GM12878 (cell line): ENCODE data around the gene PIK3R5. TPM values are rescaled to one million over a fixed set of nuclear protein-coding genes. Genes with fewer than 3 reads are reported as not detected.

Source experiments
- polyA plus RNA-seq, 11 experiments: library from polyadenylated mRNA; depleted of rRNA in 4 of 11; unstranded in 6 of 11; stranded (reverse) in 5 of 11; fragments of >200 nt; fragmentation: Nextera tagmentation in 4 of 11; fragmentation: Illumina TruSeq in 1 of 11; extraction: Ambion mirVana in 4 of 11; extraction: Trizol in 1 of 11; gene quantifications; 1 replicate in 1 of 11; 2 replicates in 10 of 11; pipeline versions ENCODE4 v1.2.1 to v1.2.3, GENCODE V29; 2011 to 2016; ENCODE audit warnings: inconsistent platforms in 2 of 11, missing spikeins in 2 of 11, low read depth in 1 of 11
- total RNA-seq, 4 experiments: library from RNA; depleted of rRNA in 3 of 4; stranded (reverse); fragments of >200 nt in 3 of 4; fragmentation: Illumina TruSeq in 1 of 4; extraction: Trizol in 1 of 4; gene quantifications; 2 replicates each; pipeline versions ENCODE4 v1.2.1 to v1.2.3, GENCODE V29; 2013 to 2021
- TF ChIP-seq, protein P1 (sequence below): fragments of 450-650 bp; IDR thresholded peaks from 2 replicates; pipeline ENCODE4 v1.6.1; 2016; ENCODE audit warnings: mild to moderate bottlenecking, moderate library complexity, borderline replicate concordance
- TF ChIP-seq, protein P2 (sequence below): fragments of 450-650 bp; IDR thresholded peaks from 2 replicates; pipeline ENCODE4 v1.6.1; 2017; ENCODE audit warnings: borderline replicate concordance
- TF ChIP-seq, protein P3 (sequence below): fragments of 150-350 bp; IDR thresholded peaks from 2 replicates; pipeline ENCODE4 v1.6.1; 2014; ENCODE audit warnings: mild to moderate bottlenecking, low read depth, low read length

The PIK3R5 gene
- total and polyA plus RNA-seq, 10 of the 15 experiments (the other 5 are each of a cell fraction or from before 2014, with no cell fraction given) = 9.5 to 50.8 (median 35.5) TPM

DNA sequence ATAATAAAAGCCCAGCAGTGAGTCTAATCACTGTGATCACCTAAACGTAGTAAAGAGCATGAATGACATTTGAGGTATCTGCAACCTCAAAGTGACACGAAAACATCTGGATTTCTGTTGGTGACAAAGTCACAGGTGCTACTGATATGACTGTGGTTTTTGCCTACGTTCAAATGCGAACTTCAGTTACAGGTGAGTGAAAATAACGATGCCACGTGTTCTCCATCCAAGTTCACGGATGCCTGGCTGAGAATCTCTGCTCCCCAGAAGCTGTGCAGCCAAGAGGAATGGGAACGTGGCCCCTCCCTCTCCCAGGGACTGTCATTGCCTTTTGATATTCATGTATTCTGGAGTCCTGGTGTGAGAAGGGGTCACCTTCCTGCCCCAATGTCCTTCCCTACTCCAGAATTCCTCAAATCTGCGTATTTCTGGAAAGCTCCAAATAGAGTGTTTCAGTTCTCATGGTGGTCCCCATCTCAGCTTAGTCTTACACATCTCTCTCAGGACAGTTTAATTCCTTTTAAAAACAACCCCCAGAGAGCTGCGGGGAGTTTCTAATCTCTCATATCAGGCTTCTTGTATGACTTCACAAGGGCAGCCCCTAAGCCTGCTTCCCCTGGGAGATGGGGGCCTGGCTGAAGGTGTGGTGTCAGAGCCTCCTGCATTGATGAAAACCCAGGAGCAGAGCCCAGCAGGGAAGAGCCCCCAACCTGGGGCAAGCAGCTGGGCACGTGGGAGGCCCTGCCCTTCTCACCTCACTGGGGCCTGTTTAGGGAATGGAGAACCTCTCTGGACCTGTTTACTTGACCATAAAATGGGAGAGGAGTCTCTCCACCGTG, 25.8 kb downstream of the PIK3R5 start (continued):
- TF ChIP-seq, protein P1, sequence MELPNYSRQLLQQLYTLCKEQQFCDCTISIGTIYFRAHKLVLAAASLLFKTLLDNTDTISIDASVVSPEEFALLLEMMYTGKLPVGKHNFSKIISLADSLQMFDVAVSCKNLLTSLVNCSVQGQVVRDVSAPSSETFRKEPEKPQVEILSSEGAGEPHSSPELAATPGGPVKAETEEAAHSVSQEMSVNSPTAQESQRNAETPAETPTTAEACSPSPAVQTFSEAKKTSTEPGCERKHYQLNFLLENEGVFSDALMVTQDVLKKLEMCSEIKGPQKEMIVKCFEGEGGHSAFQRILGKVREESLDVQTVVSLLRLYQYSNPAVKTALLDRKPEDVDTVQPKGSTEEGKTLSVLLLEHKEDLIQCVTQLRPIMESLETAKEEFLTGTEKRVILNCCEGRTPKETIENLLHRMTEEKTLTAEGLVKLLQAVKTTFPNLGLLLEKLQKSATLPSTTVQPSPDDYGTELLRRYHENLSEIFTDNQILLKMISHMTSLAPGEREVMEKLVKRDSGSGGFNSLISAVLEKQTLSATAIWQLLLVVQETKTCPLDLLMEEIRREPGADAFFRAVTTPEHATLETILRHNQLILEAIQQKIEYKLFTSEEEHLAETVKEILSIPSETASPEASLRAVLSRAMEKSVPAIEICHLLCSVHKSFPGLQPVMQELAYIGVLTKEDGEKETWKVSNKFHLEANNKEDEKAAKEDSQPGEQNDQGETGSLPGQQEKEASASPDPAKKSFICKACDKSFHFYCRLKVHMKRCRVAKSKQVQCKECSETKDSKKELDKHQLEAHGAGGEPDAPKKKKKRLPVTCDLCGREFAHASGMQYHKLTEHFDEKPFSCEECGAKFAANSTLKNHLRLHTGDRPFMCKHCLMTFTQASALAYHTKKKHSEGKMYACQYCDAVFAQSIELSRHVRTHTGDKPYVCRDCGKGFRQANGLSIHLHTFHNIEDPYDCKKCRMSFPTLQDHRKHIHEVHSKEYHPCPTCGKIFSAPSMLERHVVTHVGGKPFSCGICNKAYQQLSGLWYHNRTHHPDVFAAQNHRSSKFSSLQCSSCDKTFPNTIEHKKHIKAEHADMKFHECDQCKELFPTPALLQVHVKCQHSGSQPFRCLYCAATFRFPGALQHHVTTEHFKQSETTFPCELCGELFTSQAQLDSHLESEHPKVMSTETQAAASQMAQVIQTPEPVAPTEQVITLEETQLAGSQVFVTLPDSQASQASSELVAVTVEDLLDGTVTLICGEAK = no peak
- TF ChIP-seq, protein P2, sequence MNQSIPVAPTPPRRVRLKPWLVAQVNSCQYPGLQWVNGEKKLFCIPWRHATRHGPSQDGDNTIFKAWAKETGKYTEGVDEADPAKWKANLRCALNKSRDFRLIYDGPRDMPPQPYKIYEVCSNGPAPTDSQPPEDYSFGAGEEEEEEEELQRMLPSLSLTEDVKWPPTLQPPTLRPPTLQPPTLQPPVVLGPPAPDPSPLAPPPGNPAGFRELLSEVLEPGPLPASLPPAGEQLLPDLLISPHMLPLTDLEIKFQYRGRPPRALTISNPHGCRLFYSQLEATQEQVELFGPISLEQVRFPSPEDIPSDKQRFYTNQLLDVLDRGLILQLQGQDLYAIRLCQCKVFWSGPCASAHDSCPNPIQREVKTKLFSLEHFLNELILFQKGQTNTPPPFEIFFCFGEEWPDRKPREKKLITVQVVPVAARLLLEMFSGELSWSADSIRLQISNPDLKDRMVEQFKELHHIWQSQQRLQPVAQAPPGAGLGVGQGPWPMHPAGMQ = no peak
- TF ChIP-seq, protein P3, sequence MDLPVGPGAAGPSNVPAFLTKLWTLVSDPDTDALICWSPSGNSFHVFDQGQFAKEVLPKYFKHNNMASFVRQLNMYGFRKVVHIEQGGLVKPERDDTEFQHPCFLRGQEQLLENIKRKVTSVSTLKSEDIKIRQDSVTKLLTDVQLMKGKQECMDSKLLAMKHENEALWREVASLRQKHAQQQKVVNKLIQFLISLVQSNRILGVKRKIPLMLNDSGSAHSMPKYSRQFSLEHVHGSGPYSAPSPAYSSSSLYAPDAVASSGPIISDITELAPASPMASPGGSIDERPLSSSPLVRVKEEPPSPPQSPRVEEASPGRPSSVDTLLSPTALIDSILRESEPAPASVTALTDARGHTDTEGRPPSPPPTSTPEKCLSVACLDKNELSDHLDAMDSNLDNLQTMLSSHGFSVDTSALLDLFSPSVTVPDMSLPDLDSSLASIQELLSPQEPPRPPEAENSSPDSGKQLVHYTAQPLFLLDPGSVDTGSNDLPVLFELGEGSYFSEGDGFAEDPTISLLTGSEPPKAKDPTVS = no peak
- TF ChIP-seq, all 136 proteins: peak for 65
